Right cardiac atrium (tissue), 5 donors: ENCODE results near the gene CCDC27. TPM values are rescaled to one million over a fixed set of nuclear protein-coding genes. Genes with fewer than 3 reads are reported as not detected.
"Not testable (repeated sequence)": the region's sequence is repeated elsewhere in the genome, so short reads cannot be mapped to it uniquely, and the experiment has no call there.

Experiments used
- ATAC-seq, 2 donors: fragments of 200-7000 bp; cut with Tn5 transposase; one replicate each; pipeline versions ENCODE4 v1.8.0 to v1.9.1; 2020; ENCODE audit warnings: moderate library complexity in 2 of 2, mild to moderate bottlenecking in 1 of 2
- DNase-seq, 3 donors: peaks; one replicate each; pipeline ENCODE4 v3.0.0-alpha.2; 2020
- H3K27ac ChIP-seq: one replicate; pipeline ENCODE4 v1.5.1; 2013; ENCODE audit warnings: mild to moderate bottlenecking, low read length, control low read depth, moderate library complexity
- H3K27me3 ChIP-seq: one replicate; pipeline ENCODE4 v1.6.1; 2013; ENCODE audit not compliant: control insufficient read depth, insufficient read depth
- H3K4me1 ChIP-seq: one replicate; pipeline ENCODE4 v1.6.1; 2013; ENCODE audit warnings: low read length; ENCODE audit not compliant: control insufficient read depth, insufficient read depth
- H3K4me3 ChIP-seq: one replicate; pipeline ENCODE4 v1.5.1; 2013; ENCODE audit warnings: low read length, control low read depth
- H3K9me3 ChIP-seq: one replicate; pipeline ENCODE4 v1.6.1; 2013; ENCODE audit warnings: low read length; ENCODE audit not compliant: control insufficient read depth
- WGBS: extraction: QIAGEN DNeasy Blood & Tissue Kit; methylation state at CpG from one replicate; pipeline ENCODE4 v1.1.7; 2013; 5-methylcytosine and 5-hydroxymethylcytosine counted together
- intact Hi-C, 4 donors: fragments of 100-400 bp; cut with DNase I; formaldehyde crosslinking; loops; one replicate each; pipeline versions ENCODE4 v1.11.0 to v1.14.0; 2022 to 2023
- polyA plus RNA-seq: library from polyadenylated mRNA; stranded (reverse); fragments of 200-250 nt; gene quantifications from one replicate; pipeline ENCODE4 v1.2.3, GENCODE V29; 2013
- total RNA-seq, 4 donors: library from RNA; stranded (reverse); fragmentation: NEBNext Ultra II Directional; extraction: Animal tissue kit (Norgen Biotek cat#: 25700); gene quantifications; one replicate each; pipeline ENCODE4 v1.2.1, GENCODE V29; 2021
- donor health status: healthy with polysubstance abuse.
- donor health status: DM: no; HTN: yes; CAD: no.
- donor health status: DM: no; HTN: no; CAD: no.
- donor health status: DM: no; HTN: yes; CAD: no; lungs with severe emphysema.
- donor health status: DM: yes; HTN: yes; CAD: no.

The CCDC27 gene
- total and polyA plus RNA-seq, 5 donors, result 0.09 to 0.14 TPM; not detected in 3

DNA sequence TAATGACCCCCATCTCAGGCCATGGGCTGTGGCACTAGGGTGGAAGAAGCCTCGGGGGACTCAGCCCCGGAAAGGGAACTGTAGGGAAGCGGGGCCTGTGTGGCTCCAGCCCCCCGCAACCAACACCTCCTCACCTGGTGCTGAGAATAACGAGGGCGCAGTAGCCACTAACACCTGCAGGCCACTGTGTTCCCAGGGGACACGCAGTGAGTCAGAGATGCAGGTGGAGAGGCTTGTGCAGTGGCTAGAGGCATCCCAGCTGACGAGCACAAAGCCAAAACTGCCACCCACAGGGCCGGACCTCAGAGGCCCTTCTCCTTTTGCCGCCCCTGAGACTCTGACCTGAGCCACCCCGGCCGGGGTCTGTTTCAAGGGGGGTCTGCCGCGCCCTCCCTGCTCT, 33.5 kb upstream of the CCDC27 start:
- Histone ChIP-seq H3K27me3 (no peaks in the 10 kb centered on the region), H3K27ac (no peak overlapping the region), H3K9me3 (no peaks in the 10 kb centered on the region), H3K4me1 (no peaks in the 10 kb centered on the region), H3K4me3 (no peak overlapping the region)
- ATAC-seq, result no peak
- WGBS, result 85% methylated on average over 14 of the region's 14 CpGs
- intact Hi-C loops, result loop anchor here in 1 of 4 donors (10.0 kb wide), 1 partner anchor 264 kb away; the partner anchor contains the start of gene ARHGEF16
- no peak for DNase-seq

GRCh38 chr1:3721955-3722465, 30.2 kb upstream of the CCDC27 start:
- ATAC-seq, result no peak
- Histone ChIP-seq H3K9me3 (no peaks in the 10 kb centered on the region), H3K27me3 (no peaks in the 10 kb centered on the region), H3K27ac (no peak overlapping the region), H3K4me3 (no peak overlapping the region), H3K4me1 (no peaks in the 10 kb centered on the region)
- 77% methylated on average over 20 of the region's 20 CpGs for WGBS
- intact Hi-C loops, result loop anchor here in 1 of 4 donors (10.0 kb wide), 1 partner anchor 157 kb away; no protein-coding TSS in a partner anchor
- DNase-seq, result no peak

GRCh38 chr1:3722846-3723245, 29.4 kb upstream of the CCDC27 start:
- Histone ChIP-seq H3K27me3 (no peaks in the 10 kb centered on the region), H3K4me3 (no peak overlapping the region), H3K4me1 (no peaks in the 10 kb centered on the region), H3K27ac (no peak overlapping the region), H3K9me3 (no peaks in the 10 kb centered on the region)
- ATAC-seq, result no peak
- intact Hi-C loops, result loop anchor here in 1 of 4 donors (10.0 kb wide), 1 partner anchor 158 kb away; no protein-coding TSS in a partner anchor
- 77% methylated on average over 3 of the region's 3 CpGs for WGBS
- DNase-seq, result no peak

DNA sequence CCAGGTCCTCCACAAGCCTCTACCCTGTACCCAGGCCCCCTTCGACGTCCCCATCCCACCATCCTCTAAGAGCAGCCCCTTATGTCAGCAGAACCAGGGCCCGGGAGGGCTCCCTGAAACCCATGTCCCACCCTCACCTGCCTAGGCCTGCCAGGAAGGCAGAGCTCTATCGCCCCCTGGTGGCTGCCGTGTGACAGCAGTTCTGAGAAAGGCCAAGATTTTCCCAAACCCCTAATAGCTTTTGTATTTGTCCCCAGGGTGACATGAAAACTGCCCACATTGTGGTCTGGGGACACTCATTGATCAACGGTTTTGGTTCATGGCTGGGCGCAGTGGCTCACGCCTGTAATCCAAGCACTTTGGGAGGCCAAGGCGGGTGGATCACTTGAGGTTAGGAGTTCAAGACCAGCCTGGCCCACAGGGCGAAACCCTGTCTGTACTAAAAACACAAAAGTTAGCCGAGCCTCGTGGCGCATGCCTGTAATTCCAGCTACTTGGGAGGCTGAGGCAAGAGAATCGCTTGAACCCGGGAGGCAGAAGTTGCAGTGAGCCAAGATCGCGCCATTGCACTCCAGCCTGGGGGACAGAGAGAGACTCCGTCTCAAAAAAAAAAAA, 27.7 kb upstream of the CCDC27 start:
- H3K4me3 ChIP-seq, H3K9me3 ChIP-seq, H3K4me1 ChIP-seq, H3K27me3 ChIP-seq, H3K27ac ChIP-seq: not testable (repeated sequence)
- peak; percentile 35 to 36 for ATAC-seq
- intact Hi-C loops, result loop anchor here in 1 of 4 donors (10.0 kb wide), 1 partner anchor 160 kb away; no protein-coding TSS in a partner anchor
- WGBS, result 40% methylated on average over 18 of the region's 18 CpGs
- DNase-seq, result peak; percentile 73 to 89 (median 88)

DNA sequence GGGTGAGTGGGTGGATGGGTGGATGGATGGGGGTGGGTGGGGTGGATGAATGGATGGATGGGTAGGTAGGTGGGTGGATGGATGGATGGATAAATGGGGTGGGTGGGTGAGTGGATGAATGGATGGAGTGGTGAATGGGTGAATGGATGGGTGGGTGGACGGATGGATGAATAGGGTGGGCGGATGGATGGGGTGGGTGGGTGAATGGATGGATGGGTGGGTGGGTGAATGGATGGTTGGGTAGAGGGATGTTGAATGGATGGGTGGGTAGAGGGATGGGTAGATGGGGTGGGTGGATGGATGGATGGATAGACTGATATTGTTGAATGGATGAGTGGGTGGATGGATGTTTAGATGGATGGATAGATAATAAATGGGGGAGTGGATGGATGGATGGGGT, 26.9 kb upstream of the CCDC27 start:
- WGBS, result 94% methylated on average over 2 of the region's 2 CpGs
- intact Hi-C loops, result loop anchor here in 1 of 4 donors (10.0 kb wide), 1 partner anchor 161 kb away; no protein-coding TSS in a partner anchor
- no peaks in the 10 kb centered on the region for H3K9me3 ChIP-seq
- no peak overlapping the region for H3K4me3 ChIP-seq
- no peaks in the 10 kb centered on the region for H3K27me3 ChIP-seq
- DNase-seq, result no peak
- H3K27ac ChIP-seq, result no peak overlapping the region
- H3K4me1 ChIP-seq, result no peaks in the 10 kb centered on the region
- no peak for ATAC-seq

DNA sequence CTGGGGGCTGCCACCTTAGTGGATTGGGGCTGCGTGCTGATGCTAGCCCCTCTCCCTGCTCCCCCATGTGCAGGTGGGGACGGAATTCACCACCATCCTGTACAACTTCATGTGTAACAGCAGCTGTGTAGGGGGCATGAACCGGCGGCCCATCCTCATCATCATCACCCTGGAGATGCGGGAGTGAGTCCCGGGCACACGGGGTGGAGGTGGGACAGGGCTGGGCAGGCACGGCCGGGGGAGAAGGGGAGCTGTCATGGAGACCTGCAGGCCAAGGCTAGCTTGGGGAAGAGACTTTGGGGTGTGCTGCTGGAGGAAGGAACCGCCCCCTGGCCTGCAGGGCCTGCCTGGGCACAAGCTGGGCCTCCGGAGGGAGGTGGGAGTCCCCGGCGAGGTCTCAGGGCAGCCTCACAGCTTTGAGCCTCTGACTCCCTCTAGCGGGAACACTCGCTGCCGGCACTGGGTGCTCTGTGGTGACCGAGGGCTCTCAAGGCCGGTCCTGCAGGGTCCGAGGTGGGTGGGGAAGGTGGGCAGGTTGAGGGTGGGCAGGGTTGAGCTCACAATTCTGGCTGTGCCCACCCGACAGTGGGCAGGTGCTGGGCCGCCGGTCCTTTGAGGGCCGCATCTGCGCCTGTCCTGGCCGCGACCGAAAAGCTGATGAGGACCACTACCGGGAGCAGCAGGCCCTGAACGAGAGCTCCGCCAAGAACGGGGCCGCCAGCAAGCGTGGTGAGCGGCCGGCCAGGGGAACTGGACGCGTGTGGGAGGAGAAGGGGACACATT, 25.0 kb upstream of the CCDC27 start:
- intact Hi-C loops, result loop anchor here in 1 of 4 donors (10.0 kb wide), 1 partner anchor 162 kb away; no protein-coding TSS in a partner anchor
- ATAC-seq, result peak in 1 of 2 donors; percentile 6
- Histone ChIP-seq H3K4me1 (no peaks in the 10 kb centered on the region), H3K4me3 (no peak overlapping the region), H3K27ac (no peak overlapping the region), H3K9me3 (no peaks in the 10 kb centered on the region), H3K27me3 (no peaks in the 10 kb centered on the region)
- WGBS, result 54% methylated on average over 37 of the region's 37 CpGs
- DNase-seq, result no peak

DNA sequence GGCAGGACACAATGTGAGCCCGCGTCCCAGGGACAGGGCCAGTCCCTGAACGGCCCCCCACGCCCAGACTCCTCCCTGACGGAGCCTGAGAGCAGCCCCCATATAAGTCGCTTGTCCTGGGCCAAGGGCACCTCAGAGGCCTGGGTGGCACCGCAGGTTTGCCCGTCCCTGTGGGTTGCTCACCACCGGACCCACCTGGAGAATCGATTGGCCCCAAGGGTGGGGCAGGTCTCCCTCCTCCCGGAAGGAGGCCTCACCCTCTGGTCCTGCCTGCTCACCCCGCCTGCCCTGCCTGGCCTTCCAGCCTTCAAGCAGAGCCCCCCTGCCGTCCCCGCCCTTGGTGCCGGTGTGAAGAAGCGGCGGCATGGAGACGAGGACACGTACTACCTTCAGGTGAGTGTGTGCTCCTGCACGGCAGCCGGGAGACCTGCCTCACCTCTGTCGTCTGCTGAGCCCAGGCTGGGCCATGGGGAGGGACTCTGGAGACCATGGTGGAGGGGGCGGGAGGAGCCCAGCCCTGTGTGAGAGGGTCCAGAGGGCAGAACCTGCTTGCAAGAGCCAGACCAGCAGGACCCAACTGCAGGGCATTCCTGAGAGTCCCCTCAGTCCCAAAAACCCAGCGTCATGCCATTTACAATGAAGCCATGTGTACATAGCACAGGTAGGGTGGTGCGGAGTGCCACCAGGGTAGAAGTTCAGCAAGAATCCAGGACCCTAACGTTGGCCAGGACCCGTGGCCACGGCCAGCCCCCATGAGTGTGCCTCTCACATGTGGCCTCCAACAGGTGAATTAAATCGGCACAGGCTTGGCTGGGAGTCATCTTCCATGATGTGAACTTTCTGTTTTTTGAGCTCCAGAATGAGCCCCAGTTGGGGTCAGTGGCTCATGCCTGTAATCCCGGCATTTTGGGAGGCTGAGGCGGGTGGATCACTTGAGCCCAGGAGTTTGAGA, 24.1 kb upstream of the CCDC27 start:
- no peak for DNase-seq
- no peak overlapping the region for H3K27ac ChIP-seq
- WGBS, result 86% methylated on average over 31 of the region's 31 CpGs
- intact Hi-C loops, result loop anchor here in 1 of 4 donors (10.0 kb wide), 1 partner anchor 163 kb away; no protein-coding TSS in a partner anchor
- H3K27me3 ChIP-seq, result no peaks in the 10 kb centered on the region
- no peaks in the 10 kb centered on the region for H3K4me1 ChIP-seq
- no peaks in the 10 kb centered on the region for H3K9me3 ChIP-seq
- no peak for ATAC-seq
- no peak overlapping the region for H3K4me3 ChIP-seq

DNA sequence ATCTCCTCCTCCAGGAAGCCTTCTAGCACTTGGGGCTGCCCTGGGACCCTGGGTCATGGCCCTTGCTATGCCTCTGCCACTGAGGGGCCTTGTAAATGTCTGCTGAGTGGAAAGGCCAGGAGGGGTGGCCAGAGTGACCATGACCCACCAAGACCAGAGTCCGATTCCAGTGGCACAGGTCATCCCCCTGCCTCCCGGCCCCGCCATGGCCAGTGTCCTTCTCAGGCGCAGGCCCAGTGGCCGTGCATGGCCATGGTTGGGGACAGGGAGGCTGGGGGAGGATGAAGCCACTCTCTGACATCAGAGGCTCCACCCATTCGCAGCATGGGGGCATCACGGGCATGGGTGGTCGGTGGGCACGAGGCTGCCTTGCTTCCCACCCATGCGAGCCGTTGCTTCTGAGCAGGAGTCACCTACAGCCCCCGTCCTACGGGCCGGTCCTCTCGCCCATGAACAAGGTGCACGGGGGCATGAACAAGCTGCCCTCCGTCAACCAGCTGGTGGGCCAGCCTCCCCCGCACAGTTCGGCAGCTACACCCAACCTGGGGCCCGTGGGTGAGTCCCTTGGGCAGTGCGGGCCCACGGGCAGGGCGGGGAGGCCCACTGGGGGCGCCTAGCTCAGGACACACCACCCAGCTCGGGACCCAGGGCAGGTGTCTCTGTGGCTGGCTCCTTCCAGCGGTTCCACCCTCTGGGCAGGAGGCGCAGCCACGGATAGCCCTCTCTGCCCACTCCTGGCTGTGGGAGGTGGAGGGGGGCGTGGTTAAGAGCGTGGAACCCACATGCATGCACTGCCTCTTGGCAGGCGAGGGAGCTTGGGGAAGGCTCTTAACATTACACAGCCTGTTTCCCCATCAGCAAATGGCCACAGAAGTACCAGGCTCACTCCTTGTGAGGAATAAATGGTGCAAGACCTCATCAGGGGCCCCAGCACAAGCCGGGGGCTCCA, 22.4 kb upstream of the CCDC27 start:
- H3K9me3 ChIP-seq, result no peaks in the 10 kb centered on the region
- no peaks in the 10 kb centered on the region for H3K4me1 ChIP-seq
- DNase-seq (no peak), ATAC-seq (no peak)
- no peak overlapping the region for H3K4me3 ChIP-seq
- no peaks in the 10 kb centered on the region for H3K27me3 ChIP-seq
- intact Hi-C loops, result loop anchor here in 2 of 4 donors (10.0 kb wide), 2 partner anchors 155 to 165 kb away; no protein-coding TSS in a partner anchor
- H3K27ac ChIP-seq, result no peak overlapping the region
- 79% methylated on average over 32 of the region's 32 CpGs for WGBS

DNA sequence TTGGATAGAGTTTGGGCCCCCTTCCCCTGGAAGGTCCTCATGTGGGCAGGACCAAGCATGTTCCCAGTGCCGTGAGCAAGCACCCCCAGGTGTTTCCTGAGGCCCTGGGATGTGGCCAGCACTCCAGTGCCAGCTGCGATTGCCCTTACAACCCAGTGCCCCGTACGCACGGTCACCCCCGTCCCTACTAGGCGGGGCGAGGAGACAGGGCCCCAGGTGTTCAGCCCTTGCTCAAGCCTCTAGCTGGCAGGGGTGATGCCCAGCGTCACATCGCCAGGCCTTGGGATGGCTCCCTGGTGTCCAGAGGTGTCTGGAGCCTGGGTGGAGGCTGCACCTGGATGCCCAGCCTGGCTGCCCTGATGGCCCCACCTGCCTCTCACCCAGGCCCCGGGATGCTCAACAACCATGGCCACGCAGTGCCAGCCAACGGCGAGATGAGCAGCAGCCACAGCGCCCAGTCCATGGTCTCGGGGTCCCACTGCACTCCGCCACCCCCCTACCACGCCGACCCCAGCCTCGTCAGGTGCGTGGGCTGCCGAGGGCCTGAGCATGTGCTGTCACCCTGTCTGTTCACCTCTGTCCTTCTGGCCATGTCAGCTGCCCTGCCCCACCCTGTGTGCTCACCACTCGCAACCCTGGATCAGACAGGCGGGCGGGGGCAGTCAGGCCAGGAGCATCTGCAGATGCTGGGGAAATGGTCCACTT, 21.6 kb upstream of the CCDC27 start:
- no peak for ATAC-seq
- Histone ChIP-seq H3K27me3 (no peaks in the 10 kb centered on the region), H3K4me1 (no peaks in the 10 kb centered on the region), H3K9me3 (no peaks in the 10 kb centered on the region), H3K4me3 (no peak overlapping the region), H3K27ac (no peak overlapping the region)
- DNase-seq, result no peak
- WGBS, result 84% methylated on average over 25 of the region's 25 CpGs
- intact Hi-C loops, result loop anchor here in 1 of 4 donors (10.0 kb wide), 1 partner anchor 156 kb away; no protein-coding TSS in a partner anchor
